Tibial nerve (tissue), 4 donors: ENCODE measurements around the gene DNAJB13. TPM values are rescaled to one million over a fixed set of nuclear protein-coding genes. Genes with fewer than 3 reads are reported as not detected.

Experiments
- DNase-seq, 2 donors: peaks; one replicate each; pipeline ENCODE4 v3.0.0-alpha.2; 2019; ENCODE audit warnings: low spot score in 2 of 2
- H3K27ac ChIP-seq, 4 donors: fragments of 200-600 bp; sonication (generic) in 3 of 4; one replicate each; pipeline ENCODE4 v1.5.1; 2017 to 2019; ENCODE audit warnings: mild to moderate bottlenecking in 1 of 4
- H3K27me3 ChIP-seq, 2 donors: fragments of 200-600 bp; sonication (generic) in 1 of 2; one replicate each; pipeline versions ENCODE4 v1.5.1 to v1.6.0; 2017 to 2019
- H3K36me3 ChIP-seq, 3 donors: fragments of 200-600 bp; sonication (generic); one replicate each; pipeline ENCODE4 v1.5.1; 2018 to 2019
- H3K4me1 ChIP-seq, 4 donors: fragments of 200-600 bp; sonication (generic) in 3 of 4; one replicate each; pipeline ENCODE4 v1.5.1; 2017 to 2019
- H3K4me3 ChIP-seq, 4 donors: fragments of 200-600 bp; sonication (generic) in 3 of 4; one replicate each; pipeline ENCODE4 v1.5.1; 2017 to 2019; ENCODE audit warnings: mild to moderate bottlenecking in 1 of 4, moderate library complexity in 1 of 4
- H3K9me3 ChIP-seq, 4 donors: fragments of 200-600 bp; sonication (generic) in 3 of 4; one replicate each; pipeline ENCODE4 v1.5.1; 2017 to 2019
- CTCF ChIP-seq, 5 experiments: fragments of 200-600 bp in 3 of 5; fragments of 450-650 bp in 2 of 5; sonication (generic) in 3 of 5; IDR thresholded peaks; one replicate each; pipeline ENCODE4 v1.5.1; 2016 to 2019; ENCODE audit warnings: antibody characterized with exemption in 5 of 5, mild to moderate bottlenecking in 3 of 5, moderate library complexity in 2 of 5
- EP300 ChIP-seq, 2 donors: sonication (generic); formaldehyde crosslinking; IDR thresholded peaks; one replicate each; pipeline ENCODE4 v1.6.1; 2017; ENCODE audit warnings: antibody characterized with exemption in 2 of 2, mild to moderate bottlenecking in 1 of 2
- POLR2A ChIP-seq, 2 donors: fragments of 450-650 bp; IDR thresholded peaks; one replicate each; pipeline ENCODE4 v1.6.1; 2017; ENCODE audit warnings: antibody characterized with exemption in 2 of 2, mild to moderate bottlenecking in 2 of 2, moderate library complexity in 2 of 2
- WGBS, 2 donors: methylation state at CpG; one replicate each; pipeline ENCODE4 v1.1.5; 2018; 5-methylcytosine and 5-hydroxymethylcytosine counted together
- total RNA-seq, 4 donors: library from RNA; depleted of rRNA; stranded (reverse); fragments of >200 nt; gene quantifications; one replicate each; pipeline ENCODE4 v1.1.0, GENCODE V29; 2016

DNAJB13 gene
- total RNA-seq, 4 donors from 2014 or later: 1.2 TPM; not detected in 3

DNA sequence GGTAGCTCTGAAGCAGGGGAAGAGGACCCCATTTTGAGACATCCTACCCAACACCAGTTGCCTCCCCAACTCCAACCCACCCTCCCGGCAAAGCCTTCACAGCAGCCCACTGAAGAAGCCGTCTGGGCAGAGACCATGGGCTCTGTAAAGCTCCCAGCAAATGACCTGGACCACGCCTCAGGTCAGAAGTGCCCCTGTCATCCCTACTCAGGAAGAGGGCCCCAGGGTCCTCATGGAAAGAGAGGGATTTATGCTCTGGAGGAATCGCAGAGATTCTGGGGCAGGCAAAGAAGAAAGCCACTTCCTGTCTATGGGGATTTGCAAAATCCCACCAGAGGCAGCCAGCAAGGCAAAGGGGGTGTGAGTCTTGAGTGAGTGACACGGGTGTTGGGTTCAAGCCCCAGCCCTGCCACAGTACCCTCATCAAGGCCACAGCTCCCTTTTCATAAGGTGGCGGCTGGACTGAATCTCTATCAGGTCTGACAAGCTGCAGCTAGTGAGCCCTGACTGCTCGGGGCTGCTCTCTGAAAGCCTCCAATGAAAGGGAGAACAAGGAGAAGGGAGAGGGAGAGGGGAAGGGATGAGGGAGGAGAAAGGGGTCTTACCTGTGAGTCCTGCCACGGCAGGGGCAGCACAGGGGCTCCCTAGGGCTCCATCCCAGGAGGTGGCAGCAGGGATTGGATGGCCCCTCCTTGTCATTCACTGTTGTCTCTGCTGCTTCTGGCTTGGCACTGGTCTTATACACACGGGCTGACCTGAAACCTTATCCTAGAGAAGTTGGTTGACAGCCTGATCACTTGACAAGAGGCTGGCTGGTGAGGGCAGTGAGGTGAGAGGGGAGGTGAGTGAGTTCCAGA lies 57.8 kb downstream of the DNAJB13 start, which contains the start of gene UCP3:
UCP3 (minus strand) TSS at position 713 of the 857 bp plus-strand sequence. CDS start 2,043 bp downstream, outside the sequence.
- H3K4me1 ChIP-seq: peaks cover 0 to 13% (median 9%) of the 10 kb centered on the region in 4 donors
- no peak for DNase-seq
- TF ChIP-seq POLR2A (IDR thresholded peaks at IDR 0.05) (no peak), EP300 (IDR thresholded peaks at IDR 0.05) (no peak), CTCF (IDR thresholded peaks at IDR 0.05) (no peak)
- H3K4me3 ChIP-seq: no peak within 1 kb of the TSS
- no peak within 1 kb of the TSS for H3K27ac ChIP-seq
- H3K9me3 ChIP-seq: no peaks in the 10 kb centered on the region
- WGBS, 2 donors: 66 to 67% methylated on average over 9 of the region's 9 CpGs
- peaks cover 0 to 67% (median 0%) of the 10 kb centered on the region in 3 donors for H3K36me3 ChIP-seq
- no peaks in the 10 kb centered on the region for H3K27me3 ChIP-seq

DNA sequence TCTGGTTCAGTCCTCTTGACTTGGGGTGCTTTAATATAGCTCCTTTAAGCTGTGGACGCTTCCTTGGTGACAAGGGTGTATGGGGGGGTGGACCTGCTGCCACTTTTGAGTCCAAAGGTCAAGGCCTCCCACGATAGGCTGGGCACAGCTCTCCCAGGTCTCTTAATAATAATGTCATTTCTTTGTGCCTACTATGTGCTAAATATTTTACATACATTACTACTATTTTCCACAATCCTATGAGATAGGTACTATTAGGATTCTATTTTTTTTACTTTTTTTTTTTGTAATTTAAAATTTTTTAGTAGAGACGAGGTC lies 58.4 kb downstream of the DNAJB13 start:
- 77 to 86% methylated on average over 3 of the region's 3 CpGs for WGBS, 2 donors
- Histone ChIP-seq H3K4me1 (peaks cover 0 to 13% (median 9%) of the 10 kb centered on the region in 4 donors), H3K36me3 (peaks cover 0 to 67% (median 0%) of the 10 kb centered on the region in 3 donors), H3K9me3 (no peaks in the 10 kb centered on the region), H3K27ac (no peak overlapping the region), H3K27me3 (no peaks in the 10 kb centered on the region), H3K4me3 (no peak overlapping the region)
- TF ChIP-seq CTCF (IDR thresholded peaks at IDR 0.05) (no peak), POLR2A (IDR thresholded peaks at IDR 0.05) (no peak), EP300 (IDR thresholded peaks at IDR 0.05) (no peak)
- no peak for DNase-seq

DNA sequence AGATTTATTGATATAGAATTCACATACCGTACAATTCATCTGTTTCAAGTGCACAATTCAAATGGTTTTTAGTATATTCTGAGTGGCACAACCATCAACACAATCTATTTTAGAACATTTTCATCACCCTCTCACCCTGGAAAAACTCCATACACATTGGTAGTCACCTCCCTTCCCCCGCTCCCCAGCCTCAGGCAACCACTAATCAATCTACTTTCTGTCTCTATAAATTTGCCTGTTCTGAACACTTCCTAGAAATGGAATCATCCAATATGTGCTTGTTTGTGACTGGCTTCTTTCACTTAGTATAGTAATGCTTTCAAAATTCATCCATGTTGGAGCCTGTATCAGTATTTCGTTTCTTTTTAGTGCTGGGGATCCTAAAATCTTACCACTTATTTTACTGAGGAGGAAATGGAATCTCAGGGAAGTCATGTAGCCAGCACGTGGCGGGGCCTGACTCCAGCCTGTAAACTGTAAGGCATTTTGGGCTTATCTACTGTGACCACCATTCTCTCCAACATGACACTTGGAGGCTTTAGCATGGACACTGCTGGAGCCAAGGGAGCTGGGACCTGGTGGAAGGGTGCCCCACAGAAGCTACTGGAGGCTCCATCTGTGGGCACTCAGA lies 59.0 kb downstream of the DNAJB13 start:
- peaks cover 0 to 13% (median 9%) of the 10 kb centered on the region in 4 donors for H3K4me1 ChIP-seq
- H3K4me3 ChIP-seq: no peak overlapping the region
- 85 to 87% methylated on average over 5 of the region's 5 CpGs for WGBS, 2 donors
- no peaks in the 10 kb centered on the region for H3K9me3 ChIP-seq
- H3K27ac ChIP-seq: no peak overlapping the region
- DNase-seq: no peak
- no peak for TF ChIP-seq EP300 (IDR thresholded peaks at IDR 0.05)
- no peak for TF ChIP-seq POLR2A (IDR thresholded peaks at IDR 0.05)
- TF ChIP-seq CTCF (IDR thresholded peaks at IDR 0.05): no peak
- H3K36me3 ChIP-seq: peaks cover 0 to 67% (median 0%) of the 10 kb centered on the region in 3 donors
- no peaks in the 10 kb centered on the region for H3K27me3 ChIP-seq

DNA sequence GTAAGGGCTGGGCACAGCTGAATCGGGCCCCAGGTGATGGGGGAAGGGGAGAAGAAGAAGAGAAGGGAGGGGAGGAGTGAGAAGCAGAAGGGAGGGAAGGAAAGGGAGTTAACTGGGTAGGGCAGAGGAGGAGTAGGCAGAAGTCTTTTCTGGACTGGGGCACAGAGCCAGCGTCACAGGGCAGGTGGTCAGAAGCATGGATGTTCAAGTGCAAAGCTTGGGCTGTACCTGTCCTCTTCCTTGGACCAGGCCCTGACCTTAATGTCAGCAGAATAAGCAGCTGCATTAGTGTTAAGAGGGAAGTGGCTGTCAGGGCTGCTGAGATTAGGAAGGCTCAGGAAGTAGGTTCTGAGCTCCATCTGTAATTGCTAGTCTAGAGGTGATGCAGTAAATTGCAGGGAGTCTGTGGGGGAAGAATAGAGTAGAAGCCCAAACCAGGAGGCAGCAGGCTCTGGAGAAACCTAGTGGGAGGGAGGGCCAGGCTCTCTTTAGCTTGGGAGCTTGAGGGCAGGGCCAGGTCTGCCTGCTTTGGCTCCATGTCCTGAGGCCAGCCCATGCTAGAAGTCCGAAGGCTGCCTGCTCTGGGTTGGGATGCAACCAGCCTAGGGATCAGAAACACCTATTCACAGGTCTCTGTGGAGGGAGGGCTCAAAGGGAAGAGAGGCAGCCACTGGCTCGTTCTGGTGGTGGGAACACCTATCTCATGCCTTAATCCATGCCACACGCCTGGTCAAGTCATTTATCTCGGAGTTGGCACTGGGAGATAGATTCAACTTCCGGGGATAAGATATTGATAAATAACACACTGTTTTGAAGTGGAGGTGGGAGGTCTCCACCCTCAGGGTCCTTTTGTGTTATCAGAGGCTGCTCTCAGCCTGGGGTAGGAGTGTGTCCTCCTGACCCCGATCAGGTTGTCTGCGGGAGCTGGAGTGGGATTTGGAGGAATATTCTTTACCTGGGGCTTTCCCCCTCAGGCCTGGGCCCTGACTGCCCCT lies 59.8 kb downstream of the DNAJB13 start:
- no peak for DNase-seq
- Histone ChIP-seq H3K27me3 (no peaks in the 10 kb centered on the region), H3K4me1 (peaks cover 0 to 12% (median 9%) of the 10 kb centered on the region in 4 donors), H3K9me3 (no peaks in the 10 kb centered on the region), H3K27ac (no peak overlapping the region), H3K36me3 (peaks cover 0 to 65% (median 0%) of the 10 kb centered on the region in 3 donors), H3K4me3 (no peak overlapping the region)
- 89 to 93% methylated on average over 9 of the region's 9 CpGs for WGBS, 2 donors
- no peak for TF ChIP-seq EP300 (IDR thresholded peaks at IDR 0.05)
- TF ChIP-seq POLR2A (IDR thresholded peaks at IDR 0.05): no peak
- TF ChIP-seq CTCF (IDR thresholded peaks at IDR 0.05): no peak
